DMS 273 (cell line): ENCODE results near the gene RABGAP1L.
A peak's percentile ranks its signal among the peaks of the same experiment; 100 is the strongest.
"Not testable (repeated sequence)": the region's sequence is repeated elsewhere in the genome, so short reads cannot be mapped to it uniquely, and the experiment has no call there.

Experiments
- DNase-seq: peaks from one replicate; lab custom pipeline; 2025; ENCODE audit not compliant: unreplicated experiment; lab: John Stamatoyannopoulos, UW

RABGAP1L gene

GRCh38 chr1:174839211-174839610, 679.9 kb downstream of the RABGAP1L start:
- DNase-seq: no peak

DNA sequence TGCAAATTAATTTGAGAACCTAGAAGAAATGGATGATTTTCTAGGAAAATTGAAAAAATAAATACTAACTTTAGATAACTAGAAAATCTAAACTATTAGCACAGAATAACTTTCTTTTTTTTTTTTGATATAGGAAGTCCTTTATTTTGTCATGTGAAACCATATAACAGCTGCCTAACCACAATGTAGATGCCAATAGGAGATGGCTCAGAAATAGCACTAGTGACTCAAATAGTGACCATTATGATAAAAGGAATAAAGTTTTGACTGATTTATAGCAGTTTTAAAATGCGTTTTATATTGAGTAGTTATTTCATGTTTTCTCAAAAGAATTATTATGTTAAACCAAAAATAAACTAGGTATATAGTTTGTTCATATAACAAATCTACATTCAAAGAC, 682.4 kb downstream of the RABGAP1L start:
- no peak for DNase-seq

DNA sequence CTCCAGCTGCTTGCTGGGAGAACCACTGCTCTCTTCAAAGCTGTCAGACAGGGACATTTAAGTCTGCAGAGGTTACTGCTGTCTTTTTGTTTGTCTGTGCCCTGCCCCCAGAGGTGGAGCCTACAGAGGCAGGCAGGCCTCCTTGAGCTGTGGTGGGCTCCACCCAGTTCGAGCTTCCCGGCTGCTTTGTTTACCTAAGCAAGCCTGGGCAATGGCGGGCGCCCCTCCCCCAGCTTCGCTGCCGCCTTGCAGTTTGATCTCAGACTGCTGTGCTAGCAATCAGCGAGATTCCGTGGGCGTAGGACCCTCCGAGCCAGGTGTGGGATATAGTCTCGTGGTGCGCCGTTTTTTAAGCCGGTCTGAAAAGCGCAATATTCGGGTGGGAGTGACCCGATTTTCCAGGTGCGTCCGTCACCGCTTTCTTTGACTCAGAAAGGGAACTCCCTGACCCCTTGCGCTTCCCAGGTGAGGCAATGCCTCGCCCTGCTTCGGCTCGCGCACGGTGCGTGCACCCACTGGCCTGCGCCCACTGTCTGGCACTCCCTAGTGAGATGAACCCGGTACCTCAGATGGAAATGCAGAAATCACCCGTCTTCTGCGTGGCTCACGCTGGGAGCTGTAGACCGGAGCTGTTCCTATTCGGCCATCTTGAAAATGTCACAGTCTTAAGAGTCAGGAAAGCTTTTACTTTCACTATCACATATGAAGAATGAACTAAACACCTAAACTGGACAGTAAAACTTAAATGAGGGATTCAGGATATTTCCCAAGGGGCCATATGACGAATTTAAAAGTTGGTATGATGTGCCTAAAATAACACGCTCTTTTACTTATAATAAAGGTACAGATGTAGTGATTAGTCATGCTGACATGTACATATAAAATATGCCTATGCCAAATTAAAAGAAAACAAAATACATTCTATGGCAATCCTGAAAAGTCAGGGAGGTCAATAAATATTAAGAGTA, 689.6 kb downstream of the RABGAP1L start:
- not testable (repeated sequence) for DNase-seq

DNA sequence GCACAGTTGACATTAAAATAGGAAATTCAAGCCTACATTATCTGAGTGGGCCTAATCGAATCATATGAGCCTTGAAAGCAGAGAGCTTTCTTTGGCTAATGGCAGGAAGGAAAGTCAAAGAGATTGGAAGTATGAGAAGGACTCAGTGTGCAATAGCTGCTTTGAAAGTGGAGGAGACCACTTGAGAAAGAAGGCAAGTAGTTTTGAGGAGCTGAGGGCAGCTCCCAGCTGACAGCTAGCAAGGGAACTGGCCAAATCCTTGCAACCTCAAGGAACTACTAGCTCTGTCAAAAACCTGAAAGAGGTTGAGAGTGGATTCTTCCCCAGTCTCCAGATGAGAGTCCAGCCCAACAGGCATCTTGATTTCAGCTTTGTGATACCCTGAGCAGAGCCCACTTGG, 691.4 kb downstream of the RABGAP1L start:
- DNase-seq: peak; percentile 9

DNA sequence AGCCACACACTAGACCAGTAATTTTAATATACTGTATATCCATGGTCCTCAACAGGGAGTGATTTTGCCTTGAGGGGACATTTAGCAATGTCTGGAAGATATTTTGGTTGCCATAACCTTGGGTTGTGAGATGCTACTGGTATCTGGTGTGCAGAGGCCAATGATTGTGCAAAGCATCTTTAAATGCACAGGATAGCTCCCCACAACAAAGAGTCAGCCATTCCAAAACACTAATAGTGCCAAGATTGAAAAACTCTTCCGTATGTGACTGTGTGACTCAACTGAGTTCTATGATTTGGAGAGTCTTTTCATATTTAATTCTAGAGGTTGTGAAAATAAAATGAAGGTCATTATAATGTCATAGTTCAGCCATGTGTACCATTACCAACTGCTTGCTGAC, 699.0 kb downstream of the RABGAP1L start:
- DNase-seq: no peak

DNA sequence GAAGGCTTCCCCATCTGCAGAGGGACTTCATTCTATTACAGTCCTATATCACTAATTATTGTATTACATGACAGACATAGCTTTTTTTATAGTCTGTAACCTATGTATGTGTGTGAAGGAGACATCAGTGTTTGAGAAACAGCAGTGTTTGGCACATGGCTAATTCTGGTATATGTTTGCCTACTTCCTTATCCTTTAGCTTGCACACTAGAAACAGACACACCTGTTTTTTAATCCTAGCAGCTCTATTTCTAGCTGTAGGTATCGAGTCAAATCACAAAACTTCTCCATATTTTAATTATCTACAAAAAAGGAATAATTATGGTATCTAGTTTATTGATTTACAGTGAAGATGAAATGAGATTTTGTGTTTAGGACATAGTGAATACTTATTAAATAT, 711.0 kb downstream of the RABGAP1L start:
- DNase-seq: no peak

GRCh38 chr1:174871886-174872285, 712.6 kb downstream of the RABGAP1L start:
- no peak for DNase-seq

DNA sequence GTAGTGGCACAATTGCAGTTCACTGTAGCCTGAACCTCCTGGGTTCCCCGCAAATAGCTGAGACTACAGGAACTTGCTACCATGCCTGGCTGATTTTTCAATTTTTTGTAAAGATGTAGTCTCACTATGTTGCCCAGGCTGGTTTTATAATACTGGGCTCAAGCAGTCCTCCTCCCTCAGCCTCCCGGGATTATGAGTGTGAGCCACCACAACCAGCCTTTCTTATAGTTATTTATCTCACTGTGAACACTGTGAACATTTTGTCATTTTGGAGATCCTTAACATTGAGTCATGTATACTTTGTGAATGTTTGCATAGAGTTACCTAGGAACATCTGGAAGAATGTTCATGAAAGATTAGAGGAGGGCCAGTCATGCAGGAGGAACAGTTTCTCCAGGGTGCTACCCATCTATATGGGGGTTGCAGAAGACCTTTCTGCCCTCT, 713.3 kb downstream of the RABGAP1L start:
- no peak for DNase-seq

- DNase-seq: no peak
These were observed 715.2 kb downstream of the RABGAP1L start for GRCh38 chr1:174874331-174875053.

- no peak for DNase-seq
These were observed 716.0 kb downstream of the RABGAP1L start for GRCh38 chr1:174875306-174875705.

- DNase-seq: peak; percentile 60
These were observed 717.9 kb downstream of the RABGAP1L start for GRCh38 chr1:174877208-174877673.

GRCh38 chr1:174880171-174880570, 720.9 kb downstream of the RABGAP1L start:
- DNase-seq: no peak

DNA sequence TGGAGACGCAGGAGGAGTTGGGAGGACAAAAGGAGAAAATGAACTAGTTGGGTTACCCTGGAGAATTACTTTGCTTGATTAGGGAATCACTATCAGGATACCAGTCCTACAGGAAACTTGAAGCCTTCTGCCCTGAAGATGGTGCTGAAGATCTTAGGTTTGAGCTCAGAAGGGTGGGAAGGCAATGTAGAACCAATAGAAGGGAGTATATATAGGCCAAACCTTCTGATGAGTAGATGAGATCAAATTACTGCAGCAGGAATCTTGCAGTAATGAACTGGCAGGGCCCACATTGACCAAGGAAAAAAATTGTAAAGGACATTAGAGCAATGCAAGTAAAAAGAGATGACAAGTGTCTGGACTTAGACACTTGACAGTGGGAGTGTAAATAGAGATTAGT, 724.1 kb downstream of the RABGAP1L start:
- DNase-seq: peak; percentile 67

DNA sequence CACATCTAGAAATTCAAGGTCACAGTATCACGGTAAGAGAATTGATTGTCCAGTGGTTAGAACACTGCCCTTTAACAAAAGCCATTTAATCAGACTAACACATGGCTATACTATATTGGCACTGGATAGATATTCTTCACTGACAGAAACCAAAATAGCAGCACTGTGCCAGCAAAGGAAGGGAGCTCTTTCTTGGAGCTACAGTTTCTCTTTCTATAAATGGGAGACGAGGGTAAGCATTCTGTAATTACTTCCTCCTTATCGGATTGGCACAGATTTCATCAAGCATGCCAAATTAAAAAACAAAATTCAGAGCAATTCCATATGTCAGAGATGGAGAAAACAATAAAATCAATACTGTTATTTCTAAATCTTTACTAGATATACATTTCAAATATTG, 724.7 kb downstream of the RABGAP1L start:
- peak; percentile 5 for DNase-seq

- no peak for DNase-seq
These were observed 725.2 kb downstream of the RABGAP1L start for GRCh38 chr1:174884566-174884965.

DNA sequence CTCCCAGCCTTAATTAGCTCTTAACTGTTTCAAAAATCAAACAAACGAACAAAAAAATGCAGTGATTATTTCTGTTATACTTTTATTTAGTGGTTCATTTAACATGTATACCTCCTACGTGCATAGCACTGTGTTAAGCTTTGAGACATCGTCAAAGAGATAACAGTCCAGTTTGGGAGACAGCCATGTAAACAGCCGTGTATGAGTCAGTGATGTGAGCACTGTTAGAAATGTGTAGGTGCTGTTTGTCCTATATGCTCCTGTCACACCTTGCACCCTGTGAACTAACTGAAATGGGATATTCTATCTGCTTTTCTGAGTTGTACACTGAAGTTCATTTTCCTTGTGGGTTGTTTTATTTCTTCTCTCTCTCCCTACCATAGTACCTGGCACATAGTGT, 730.7 kb downstream of the RABGAP1L start:
- no peak for DNase-seq

GRCh38 chr1:174892016-174892415, 732.7 kb downstream of the RABGAP1L start:
- no peak for DNase-seq

DNA sequence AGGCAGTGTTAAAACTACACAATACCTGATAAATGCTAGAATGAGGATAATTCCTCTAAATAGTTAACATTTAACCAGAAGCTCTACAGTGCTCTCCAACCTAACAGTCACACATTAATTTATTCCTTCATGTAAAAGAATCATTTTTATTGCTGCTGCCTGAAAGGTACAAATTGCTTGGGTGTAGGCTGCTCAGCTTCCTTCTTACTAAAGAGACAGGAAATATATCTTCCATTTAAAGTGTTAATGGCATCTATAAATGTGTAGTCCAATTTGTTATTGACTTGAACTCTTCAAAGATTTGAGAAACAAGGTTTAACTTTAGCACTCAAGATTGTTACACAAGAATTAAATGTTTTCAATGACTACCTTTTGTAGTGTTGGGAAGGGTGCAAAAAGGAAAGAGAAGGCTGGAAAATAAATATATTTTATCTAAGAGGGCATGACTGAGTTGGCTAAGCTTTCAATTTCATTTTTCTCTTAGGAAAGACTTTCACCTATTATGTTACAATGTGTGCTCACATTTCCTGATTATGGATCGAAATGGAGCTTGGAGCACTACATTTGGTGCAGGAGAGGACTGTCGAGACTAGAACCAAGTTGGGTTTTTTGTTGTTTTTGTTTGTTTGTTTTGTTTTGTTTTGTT, 734.9 kb downstream of the RABGAP1L start:
- no peak for DNase-seq

DNA sequence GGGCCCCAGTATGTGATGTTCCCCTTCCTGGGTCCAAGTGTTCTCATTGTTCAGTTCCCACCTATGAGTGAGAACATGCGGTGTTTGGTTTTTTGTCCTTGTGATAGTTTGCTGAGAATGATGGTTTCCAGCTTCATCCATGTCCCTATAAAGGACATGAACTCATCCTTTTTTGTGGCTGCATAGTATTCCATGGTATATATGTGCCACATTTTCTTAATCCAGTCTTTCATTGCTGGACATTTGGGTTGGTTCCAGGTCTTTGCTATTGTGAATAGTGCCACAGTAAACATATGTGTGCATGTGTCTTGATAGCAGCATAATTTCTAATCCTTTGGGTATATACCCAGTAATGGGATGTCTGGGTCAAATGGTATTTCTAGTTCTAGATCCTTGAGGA, 736.3 kb downstream of the RABGAP1L start:
- DNase-seq: not testable (repeated sequence)

- no peak for DNase-seq
These were observed 738.9 kb downstream of the RABGAP1L start for GRCh38 chr1:174898102-174898797.

GRCh38 chr1:174900317-174900716, 741.0 kb downstream of the RABGAP1L start:
- no peak for DNase-seq
